GM19455 (cell line): Measurements from ENCODE around the gene ADAMTS8.

Experiments
- ATAC-seq: cut with Tn5 transposase; IDR thresholded peaks from one replicate; pipeline ENCODE4 v1.9.1; 2021; ENCODE audit not compliant: unreplicated experiment

Gene ADAMTS8

GRCh38 chr11:130421199-130421585, 7.2 kb downstream of the ADAMTS8 start:
- no peak for ATAC-seq

DNA sequence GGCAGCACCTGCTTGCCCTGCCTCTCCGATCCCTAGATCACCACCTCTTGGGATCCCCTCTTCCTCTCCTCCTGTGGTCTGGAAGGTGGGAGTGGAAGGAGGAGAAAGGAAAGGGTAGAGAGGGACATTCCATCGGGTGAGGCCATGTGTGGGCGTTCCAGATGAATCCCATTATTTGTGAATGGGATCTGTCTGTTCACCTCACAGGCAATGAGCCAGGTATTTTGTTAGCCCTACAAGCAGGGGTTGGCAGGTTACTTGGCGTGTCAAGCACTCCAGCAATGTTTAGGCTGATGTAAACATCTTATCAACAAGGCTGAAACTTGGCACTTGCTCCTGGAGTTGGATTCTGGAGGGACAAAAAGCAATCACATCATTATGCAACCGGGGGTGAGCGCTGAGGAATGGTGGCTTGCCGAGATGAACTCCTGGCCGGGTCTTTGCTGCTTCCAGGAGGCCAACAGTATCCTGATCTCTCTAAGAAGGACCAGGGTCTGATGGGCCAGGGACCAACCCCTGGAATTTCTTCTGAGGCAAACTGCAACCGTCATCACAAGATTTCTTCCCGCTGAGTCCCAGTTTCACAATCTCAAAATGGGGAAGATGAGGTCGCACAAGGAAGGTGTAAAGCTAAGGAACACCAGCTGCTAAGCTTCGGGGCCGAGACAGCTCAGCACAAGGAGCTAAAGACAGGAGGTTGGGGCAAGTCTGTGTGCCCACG, 7.8 kb downstream of the ADAMTS8 start:
- ATAC-seq = no peak

- no peak for ATAC-seq
Measured at GRCh38 chr11:130418756-130419155, 9.7 kb downstream of the ADAMTS8 start.

- ATAC-seq = no peak
Measured at GRCh38 chr11:130418210-130418609, 10.2 kb downstream of the ADAMTS8 start.

GRCh38 chr11:130416906-130417305, 11.5 kb downstream of the ADAMTS8 start:
- ATAC-seq = no peak

GRCh38 chr11:130416530-130416882, 11.9 kb downstream of the ADAMTS8 start:
- no peak for ATAC-seq

DNA sequence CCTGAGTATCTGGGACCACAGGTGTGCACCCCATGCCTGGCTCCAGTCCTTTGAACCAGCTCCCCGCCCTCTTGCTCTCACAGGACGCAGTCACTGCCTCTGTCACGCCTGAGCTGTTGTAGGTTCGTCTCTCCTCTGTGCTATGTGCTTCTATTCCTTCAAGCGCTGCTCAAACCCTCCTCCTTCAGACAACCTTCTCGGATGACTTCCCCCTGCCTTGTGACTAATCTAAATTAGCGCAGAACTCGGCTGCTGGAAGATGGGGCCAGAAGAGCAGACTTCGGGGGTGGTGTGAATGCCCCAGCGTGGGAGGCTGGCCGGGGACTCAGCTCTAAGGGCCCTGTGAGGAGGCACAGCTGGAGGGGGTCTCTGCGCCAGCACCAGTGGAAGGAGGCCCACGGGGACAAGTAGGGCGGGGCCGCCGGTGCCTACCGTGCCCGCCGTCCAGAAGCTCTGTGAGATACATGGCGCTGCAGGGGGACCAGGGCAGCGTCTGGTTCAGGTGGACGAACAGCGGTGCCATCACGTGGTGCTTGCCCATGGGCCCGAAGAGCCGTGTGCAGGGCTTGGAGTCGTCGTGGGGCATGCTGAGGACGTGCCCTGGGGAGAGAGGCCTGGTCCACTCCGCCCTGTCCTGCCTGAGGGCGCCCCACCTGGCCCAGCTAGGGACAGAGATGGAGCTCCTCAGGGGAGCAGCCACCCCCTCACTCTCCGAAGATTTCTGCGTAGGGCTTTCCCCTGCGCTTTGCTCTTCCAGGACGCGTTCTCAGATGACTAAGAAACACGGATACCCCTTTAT, 12.5 kb downstream of the ADAMTS8 start:
- no peak for ATAC-seq

DNA sequence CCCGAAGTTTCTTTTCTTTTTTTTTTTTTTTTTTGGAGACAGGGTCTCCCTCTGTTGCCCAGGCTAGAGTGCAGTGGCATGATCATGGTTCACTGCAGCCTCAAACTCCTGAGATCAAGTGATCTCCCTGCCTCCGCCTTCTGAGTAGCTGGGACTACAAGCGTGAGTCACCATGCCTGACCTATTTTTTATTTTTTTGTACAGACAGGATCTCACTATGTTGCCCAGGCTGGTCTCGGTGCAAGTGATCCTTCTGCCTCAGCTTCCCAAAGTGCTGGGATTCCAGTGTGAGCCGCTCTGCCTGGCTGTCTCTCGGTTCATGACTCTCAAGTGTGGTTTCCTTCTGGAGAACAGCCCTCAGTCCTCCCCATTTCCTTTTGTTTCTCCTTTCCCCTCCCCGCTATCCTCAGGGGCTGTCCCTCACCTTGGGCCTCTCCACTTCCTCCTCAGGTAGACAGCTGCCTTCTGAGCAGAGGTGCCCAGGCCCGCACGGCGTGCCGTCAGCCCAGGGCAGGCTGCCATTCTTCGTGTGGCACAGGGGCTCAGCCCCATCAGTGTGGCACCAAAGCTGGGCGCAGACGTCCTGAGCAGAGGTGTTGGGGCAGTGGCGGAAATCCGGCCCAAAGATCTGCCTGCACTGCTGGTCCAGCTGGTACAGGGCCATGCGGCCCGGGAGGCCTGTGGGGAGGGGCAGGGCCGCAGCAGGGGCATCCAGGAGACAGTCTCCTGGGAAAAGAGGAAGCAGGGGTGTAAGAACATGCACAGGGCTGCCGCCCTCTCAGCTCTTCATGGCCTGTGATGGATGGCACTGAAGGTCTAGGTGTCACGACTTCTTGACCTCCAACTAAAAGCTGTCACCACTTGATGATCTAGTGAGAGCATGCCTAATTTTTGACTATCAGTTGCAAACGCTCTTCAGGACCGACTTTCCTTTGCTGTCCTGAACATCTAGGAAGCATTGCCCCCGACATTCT, 14.0 kb downstream of the ADAMTS8 start:
- ATAC-seq = no peak

DNA sequence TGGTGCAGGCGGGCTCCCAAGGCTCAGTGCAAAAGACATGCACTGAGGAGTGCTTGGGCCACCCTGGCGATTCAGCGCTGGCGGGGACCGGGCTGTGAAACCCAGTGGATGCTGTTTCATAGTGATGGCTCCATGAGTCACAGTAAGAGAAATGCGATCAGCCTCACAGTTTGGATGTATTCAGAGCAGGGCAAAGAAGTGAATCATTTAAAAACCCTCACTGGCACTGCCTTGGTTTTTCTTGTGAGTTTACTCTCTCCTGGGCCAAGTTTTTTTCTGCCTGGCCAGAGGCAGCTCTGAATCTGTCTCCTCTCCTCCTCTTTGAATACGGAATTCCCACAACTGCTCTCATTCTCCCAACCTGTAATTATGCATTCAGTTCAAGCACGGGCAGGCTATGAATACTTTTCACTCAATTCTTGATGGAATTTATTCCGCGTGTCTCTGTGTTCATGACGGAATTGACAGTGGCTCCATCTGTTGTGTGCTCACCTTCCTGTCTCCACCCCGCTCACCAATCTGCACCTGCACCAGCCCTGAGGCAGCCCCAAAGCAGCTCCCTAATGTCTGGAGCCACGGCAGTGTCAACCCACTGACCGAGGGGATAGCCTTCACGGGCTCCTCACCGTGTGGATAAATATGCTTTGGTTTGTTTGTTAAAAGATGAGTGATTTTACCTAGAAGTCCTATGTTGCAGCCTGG, 14.9 kb downstream of the ADAMTS8 start:
- no peak for ATAC-seq

DNA sequence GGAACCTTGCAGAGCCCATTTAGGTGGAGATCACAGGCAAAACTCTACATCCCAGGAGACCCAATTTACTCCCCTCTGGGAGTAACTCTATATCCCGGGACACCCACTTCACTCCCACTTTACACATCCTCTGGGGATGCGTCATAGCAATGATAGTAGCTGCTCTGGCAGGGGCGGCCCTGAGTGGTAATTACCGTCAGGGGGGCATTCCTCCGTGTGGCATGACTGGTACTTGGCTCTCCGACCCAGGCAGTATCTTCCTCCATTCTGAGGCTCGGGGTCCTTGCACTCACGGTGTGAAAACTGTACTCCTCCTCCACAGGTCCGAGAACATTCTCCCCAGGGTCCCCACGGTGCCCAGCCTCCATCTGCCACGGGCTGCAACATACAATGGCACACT, 17.2 kb downstream of the ADAMTS8 start:
- no peak for ATAC-seq

GRCh38 chr11:130409594-130410388, 18.6 kb downstream of the ADAMTS8 start:
- ATAC-seq = no peak

DNA sequence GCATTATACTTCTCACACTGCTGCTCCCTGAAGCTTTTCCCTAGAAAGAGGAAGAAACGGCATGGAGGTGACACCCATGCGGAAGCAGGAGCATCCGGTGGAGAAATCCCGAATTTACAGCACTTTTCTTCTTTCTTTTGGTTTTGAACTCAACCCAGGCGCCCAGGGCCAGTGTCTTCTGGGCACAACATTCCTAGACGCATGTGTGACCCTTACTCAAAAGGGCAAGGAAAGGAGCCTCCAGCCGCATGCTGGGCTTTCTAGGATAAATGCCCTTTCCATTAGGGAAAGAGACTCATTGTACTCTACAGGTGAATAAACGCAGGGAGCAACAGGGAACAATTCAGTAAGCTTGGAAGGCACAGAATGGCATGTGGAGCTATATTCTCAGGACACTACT, 19.5 kb downstream of the ADAMTS8 start:
- no peak for ATAC-seq

DNA sequence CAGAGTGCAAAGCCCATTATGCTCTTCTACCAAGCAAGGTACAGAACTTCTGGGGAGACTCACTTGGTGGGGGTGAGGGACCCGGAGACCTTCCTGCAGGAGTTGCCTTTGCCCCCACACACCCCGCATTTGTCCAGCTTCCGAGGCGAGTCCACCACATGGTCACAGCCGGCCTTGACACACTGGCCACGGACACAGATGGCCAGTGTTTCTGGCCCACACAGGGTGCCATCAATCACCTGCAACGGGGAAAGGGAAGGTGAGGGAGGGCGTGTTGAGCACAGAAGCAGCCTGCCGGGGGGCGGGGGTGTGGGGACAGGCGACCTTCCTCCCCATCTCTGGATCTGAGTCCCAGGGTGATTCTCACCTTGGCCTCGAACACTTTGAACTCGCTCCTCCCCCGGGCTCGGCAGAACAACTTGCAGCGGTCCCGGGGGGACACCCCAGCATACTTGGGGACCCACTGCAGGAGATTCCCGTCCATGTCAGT, 20.0 kb downstream of the ADAMTS8 start:
- no peak for ATAC-seq

DNA sequence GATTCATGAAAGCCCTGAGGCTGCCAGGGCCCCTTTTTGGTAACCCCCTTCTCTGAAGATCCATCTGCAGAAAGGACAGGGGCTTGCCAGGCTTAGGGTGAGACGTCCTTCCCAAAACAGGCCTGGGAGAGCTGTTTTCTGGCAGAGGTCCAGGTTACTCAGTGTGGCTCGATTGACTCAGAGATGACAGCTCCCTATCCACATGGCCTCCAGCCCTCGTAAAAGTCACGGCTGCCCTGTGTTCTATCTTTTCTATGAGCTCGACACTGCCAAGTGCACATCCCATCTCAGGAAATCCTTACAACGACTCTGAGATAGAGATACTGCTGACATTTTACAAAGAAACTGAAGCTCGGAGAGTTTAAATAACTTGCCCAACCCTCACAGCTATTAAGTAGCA, 20.4 kb downstream of the ADAMTS8 start:
- ATAC-seq = no peak

- ATAC-seq = no peak
Measured at GRCh38 chr11:130405428-130405827, 23.0 kb downstream of the ADAMTS8 start.

GRCh38 chr11:130404727-130405126, 23.7 kb downstream of the ADAMTS8 start:
- ATAC-seq = no peak

- ATAC-seq = no peak
Measured at GRCh38 chr11:130403967-130404366, 24.4 kb downstream of the ADAMTS8 start.

DNA sequence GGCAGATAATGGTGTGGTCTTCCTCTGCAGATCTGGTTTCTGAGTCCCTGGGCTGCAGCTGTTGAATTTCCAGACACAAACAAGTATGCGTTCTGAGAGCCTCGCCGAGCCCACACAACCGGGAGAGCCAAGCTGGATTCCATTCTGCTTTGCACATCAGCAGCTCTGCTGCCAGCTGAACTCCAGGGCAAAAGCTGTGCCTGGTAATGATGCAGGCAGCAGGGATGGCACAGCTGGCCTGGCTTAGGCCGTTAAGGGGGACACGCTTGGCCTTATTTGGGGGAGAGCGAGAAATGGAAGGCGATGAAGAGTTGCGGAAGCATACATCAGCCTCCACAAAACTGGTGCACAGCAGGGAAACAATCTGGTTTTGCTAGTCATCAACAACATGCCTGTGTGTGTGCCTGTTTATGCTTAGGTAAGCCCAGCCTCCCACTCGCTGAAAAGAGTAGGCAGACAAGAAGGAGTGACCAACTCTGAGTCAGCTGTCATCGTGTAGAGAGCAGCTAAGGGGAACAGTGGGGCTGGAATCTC, 25.1 kb downstream of the ADAMTS8 start:
- no peak for ATAC-seq

DNA sequence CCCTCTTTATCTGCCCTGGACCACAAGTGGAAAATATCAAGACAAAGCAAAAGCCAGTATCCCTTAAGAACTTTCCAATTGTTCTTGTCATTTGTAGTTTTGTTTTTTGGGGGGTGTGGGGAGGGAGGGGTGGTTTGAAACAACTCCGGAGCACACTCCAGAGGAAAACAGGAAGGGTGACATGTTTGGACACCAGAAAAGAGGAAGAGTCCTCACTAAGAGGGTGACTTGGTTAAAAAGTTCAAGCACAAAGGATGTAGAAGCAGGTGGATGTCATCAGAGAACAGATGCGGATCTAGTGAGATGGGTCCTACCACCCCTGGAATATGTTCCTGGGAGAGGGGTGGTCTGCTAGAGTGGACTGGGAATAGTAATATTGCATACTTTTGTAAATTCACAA, 25.8 kb downstream of the ADAMTS8 start:
- ATAC-seq = no peak
